ENCODE measurements around the gene BTBD2. TPM values are rescaled to one million over a fixed set of nuclear protein-coding genes. Genes with fewer than 3 reads are reported as not detected.

The BTBD2 gene
- polyA plus RNA-seq, 1 donor (not counting 4 experiments of a cell fraction or from before 2014, with no cell fraction given), result 22.3 TPM

DNA sequence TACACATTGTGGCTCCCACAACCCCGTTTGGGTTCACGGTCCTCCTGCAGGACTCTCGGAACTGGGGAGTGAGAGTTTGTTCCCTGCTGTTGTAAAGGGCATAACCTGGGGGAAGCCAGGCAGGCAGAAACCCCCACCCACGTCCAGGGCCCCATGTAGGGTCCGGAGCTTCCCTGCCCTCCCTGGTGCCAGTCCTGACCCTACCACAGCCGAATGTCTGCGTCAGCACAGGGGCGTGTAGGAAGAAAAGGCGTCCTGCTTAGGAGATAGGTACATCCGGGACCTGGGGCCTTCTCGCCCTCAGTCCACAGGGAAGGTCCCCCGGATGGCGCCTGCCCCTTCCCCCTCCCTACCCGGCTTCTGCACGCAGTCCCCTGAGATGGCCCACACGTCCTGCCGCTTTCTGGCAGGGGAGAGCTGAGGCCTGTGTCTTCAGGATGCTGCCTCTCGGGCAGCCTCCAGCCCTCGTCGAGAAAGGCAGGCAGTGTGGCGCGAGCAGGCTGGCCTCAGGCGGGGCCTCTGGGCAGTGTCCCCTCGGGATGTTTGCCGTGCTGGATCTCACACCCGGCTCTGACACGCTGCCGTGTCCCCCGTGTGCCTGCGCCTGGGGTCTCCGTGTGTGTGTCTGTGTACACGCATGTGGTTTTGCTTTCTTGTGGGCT, 55.5 kb downstream of the BTBD2 start:
- TF ChIP-seq, protein P1, sequence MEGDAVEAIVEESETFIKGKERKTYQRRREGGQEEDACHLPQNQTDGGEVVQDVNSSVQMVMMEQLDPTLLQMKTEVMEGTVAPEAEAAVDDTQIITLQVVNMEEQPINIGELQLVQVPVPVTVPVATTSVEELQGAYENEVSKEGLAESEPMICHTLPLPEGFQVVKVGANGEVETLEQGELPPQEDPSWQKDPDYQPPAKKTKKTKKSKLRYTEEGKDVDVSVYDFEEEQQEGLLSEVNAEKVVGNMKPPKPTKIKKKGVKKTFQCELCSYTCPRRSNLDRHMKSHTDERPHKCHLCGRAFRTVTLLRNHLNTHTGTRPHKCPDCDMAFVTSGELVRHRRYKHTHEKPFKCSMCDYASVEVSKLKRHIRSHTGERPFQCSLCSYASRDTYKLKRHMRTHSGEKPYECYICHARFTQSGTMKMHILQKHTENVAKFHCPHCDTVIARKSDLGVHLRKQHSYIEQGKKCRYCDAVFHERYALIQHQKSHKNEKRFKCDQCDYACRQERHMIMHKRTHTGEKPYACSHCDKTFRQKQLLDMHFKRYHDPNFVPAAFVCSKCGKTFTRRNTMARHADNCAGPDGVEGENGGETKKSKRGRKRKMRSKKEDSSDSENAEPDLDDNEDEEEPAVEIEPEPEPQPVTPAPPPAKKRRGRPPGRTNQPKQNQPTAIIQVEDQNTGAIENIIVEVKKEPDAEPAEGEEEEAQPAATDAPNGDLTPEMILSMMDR (optimal IDR thresholded peaks at IDR 0.05 in 1 of 3, IDR thresholded peaks at IDR 0.05 in 1 of 3, conservative IDR thresholded peaks at IDR 0.05 in 1 of 3; ENCODE audit: extremely low read depth in 1 of 3, insufficient read depth in 2 of 3, low read length in 3 of 3), result no peak
- no peak for TF ChIP-seq EZH2 (IDR thresholded peaks at IDR 0.05; ENCODE audit: low read length)
- no peak overlapping the region for H3K9ac ChIP-seq (ENCODE audit: control insufficient read depth, extremely low read depth, insufficient read depth, low read length)
- no peaks in the 10 kb centered on the region for H3K27me3 ChIP-seq (ENCODE audit: control insufficient read depth, extremely low read depth, insufficient read depth, low read length)
- peaks cover 3% of the 10 kb centered on the region for H3K9me1 ChIP-seq (ENCODE audit: control insufficient read depth, extremely low read depth, insufficient read depth, low read length)
- no peak overlapping the region for H3K4me3 ChIP-seq (ENCODE audit: control insufficient read depth in 2 of 3, extremely low read depth in 1 of 3, insufficient read depth in 2 of 3, low read depth in 1 of 3, low read length in 3 of 3)
- H4K20me1 ChIP-seq (ENCODE audit: control insufficient read depth, extremely low read depth, insufficient read depth, low read length), result peaks cover 19% of the 10 kb centered on the region
- dilution Hi-C loops (cut with MboI; ENCODE audit: extremely low pct_ligation_motif_present, low sequenced_read_pairs), result no loop called here
- no peak overlapping the region for H3K27ac ChIP-seq (ENCODE audit: control insufficient read depth, insufficient read depth, low read length)
- DNase-seq (ENCODE audit: low read depth, low spot score) (no peak), FAIRE-seq (no peak)
- peaks cover 66% of the 10 kb centered on the region for H3K79me2 ChIP-seq (ENCODE audit: control insufficient read depth, insufficient read depth, low read length)
- no peak overlapping the region for H2AFZ ChIP-seq (ENCODE audit: control insufficient read depth, low read length)
- no peak overlapping the region for H3K4me2 ChIP-seq (ENCODE audit: control insufficient read depth, extremely low read depth, insufficient read depth, low read depth, low read length)
- H3K36me3 ChIP-seq (ENCODE audit: control insufficient read depth in 2 of 2, extremely low read depth in 1 of 2, insufficient read depth in 2 of 2, low read length in 2 of 2), result peaks cover 6 to 10% of the 10 kb centered on the region in 2 experiments
- no peaks in the 10 kb centered on the region for H3K9me3 ChIP-seq (ENCODE audit: control insufficient read depth, low read depth, low read length)
- H3K4me1 ChIP-seq (ENCODE audit: control insufficient read depth, extremely low read depth, insufficient read depth, low read length), result no peaks in the 10 kb centered on the region

DNA sequence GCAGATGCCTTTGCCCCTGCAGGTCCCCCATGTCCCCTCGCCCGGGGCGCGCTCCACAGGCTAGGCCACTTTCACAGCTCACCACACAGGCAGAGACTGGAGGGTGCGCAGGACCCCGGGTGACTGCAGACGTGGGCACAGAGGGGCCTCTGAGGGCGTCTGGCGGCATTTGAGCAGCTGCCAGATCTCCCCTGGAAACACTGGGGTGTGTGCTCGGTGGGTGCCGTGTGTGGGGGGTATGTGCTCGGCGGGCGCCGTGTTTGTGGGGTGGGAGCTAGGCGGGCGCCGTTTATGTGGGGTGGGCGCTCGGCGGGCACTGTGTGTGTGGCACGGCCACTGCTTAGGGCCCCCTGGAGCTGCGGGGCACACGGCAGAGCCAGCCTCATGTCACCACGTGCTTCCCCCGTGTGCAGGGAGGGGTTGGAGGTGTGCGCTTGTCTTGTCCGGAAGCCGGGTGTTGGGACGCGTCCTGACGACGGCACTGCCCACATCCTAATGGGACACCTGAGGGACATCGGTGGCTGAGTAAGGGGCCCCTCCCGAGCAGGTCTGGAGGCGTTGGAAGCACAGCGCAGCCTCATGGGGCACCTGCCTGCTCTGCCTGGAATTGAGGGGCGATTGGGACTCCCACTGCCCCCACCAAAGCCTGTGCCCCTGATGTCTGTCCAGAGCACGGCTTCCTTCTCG, 57.8 kb downstream of the BTBD2 start:
- no peak overlapping the region for H3K27ac ChIP-seq (ENCODE audit: control insufficient read depth, insufficient read depth, low read length)
- peaks cover 6 to 18% of the 10 kb centered on the region in 2 experiments for H3K36me3 ChIP-seq (ENCODE audit: control insufficient read depth in 2 of 2, extremely low read depth in 1 of 2, insufficient read depth in 2 of 2, low read length in 2 of 2)
- TF ChIP-seq, protein P1 (optimal IDR thresholded peaks at IDR 0.05 in 1 of 3, IDR thresholded peaks at IDR 0.05 in 1 of 3, conservative IDR thresholded peaks at IDR 0.05 in 1 of 3; ENCODE audit: extremely low read depth in 1 of 3, insufficient read depth in 2 of 3, low read length in 3 of 3), result no peak
- TF ChIP-seq EZH2 (IDR thresholded peaks at IDR 0.05; ENCODE audit: low read length), result no peak
- H4K20me1 ChIP-seq (ENCODE audit: control insufficient read depth, extremely low read depth, insufficient read depth, low read length), result peaks cover 33% of the 10 kb centered on the region
- DNase-seq (ENCODE audit: low read depth, low spot score) (no peak), FAIRE-seq (no peak)
- no peaks in the 10 kb centered on the region for H3K27me3 ChIP-seq (ENCODE audit: control insufficient read depth, extremely low read depth, insufficient read depth, low read length)
- peaks cover 85% of the 10 kb centered on the region for H3K79me2 ChIP-seq (ENCODE audit: control insufficient read depth, insufficient read depth, low read length)
- no peak overlapping the region for H3K4me2 ChIP-seq (ENCODE audit: control insufficient read depth, extremely low read depth, insufficient read depth, low read depth, low read length)
- dilution Hi-C loops (cut with MboI; ENCODE audit: extremely low pct_ligation_motif_present, low sequenced_read_pairs), result no loop called here
- H3K4me3 ChIP-seq (ENCODE audit: control insufficient read depth in 2 of 3, extremely low read depth in 1 of 3, insufficient read depth in 2 of 3, low read depth in 1 of 3, low read length in 3 of 3), result no peak overlapping the region
- H2AFZ ChIP-seq (ENCODE audit: control insufficient read depth, low read length), result no peak overlapping the region
- H3K4me1 ChIP-seq (ENCODE audit: control insufficient read depth, extremely low read depth, insufficient read depth, low read length), result no peaks in the 10 kb centered on the region
- peaks cover 3% of the 10 kb centered on the region for H3K9me1 ChIP-seq (ENCODE audit: control insufficient read depth, extremely low read depth, insufficient read depth, low read length)
- H3K9me3 ChIP-seq (ENCODE audit: control insufficient read depth, low read depth, low read length), result no peaks in the 10 kb centered on the region
- H3K9ac ChIP-seq (ENCODE audit: control insufficient read depth, extremely low read depth, insufficient read depth, low read length), result no peak overlapping the region
